ENCODE results near the gene TMEM33.

TMEM33 gene

DNA sequence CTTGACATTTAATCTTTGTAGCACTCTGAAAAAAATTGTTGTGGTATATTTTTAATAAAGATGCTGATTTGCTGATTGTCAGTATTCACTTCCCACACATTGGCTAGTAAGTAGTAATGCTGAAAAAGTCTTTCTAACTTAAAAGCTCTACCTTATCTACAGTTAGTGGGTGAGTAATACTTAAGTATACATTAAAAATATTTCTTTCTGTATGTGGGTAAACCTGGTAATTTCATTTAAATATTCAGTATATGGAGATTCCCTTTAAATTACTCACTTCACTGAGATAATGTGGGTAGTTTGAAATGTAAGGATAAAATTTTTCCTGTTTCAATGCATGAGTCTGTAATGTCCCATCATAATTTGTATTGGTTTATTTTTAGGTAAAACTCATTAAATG, 5.6 kb downstream of the TMEM33 start:
- no peak for FAIRE-seq

DNA sequence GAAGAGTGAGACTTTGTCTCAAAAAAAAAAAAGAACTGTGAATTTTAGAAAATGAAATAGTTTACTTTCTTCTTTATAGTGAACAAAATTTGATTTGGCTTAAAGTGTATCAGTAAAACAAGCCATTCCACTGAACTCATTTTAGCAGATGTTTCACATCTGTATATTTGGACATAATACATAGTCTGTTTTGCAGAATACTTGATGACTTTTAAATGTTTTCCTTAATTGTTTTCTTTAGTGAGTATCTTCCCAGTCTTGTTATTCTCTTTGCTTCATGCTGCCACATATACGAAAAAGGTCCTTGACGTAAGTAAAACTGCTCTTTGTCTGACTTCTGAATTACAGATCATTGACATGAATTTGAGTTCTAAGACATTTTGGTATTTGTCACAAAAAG, 8.3 kb downstream of the TMEM33 start:
- no peak for FAIRE-seq

GRCh38 chr4:41944089-41944488, 8.9 kb downstream of the TMEM33 start:
- no peak for FAIRE-seq

DNA sequence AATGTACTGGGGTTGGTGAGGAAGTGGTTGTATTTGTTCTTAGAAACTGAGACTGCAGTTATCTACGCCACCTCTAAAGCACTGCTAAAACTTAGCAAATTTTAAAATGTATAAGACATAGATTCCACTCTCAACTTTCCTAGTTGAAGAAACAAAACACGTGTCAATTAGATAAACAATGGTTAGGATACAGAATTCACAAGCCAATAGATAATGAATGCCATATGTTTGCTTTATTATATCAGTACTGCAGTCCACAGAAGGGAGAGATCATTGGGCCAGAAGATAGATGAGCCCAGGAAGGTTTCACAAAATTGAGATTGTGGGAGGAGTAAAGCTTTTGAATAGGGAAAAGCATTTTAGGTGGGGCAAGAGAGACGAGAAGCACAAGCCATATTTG, 14.3 kb downstream of the TMEM33 start:
- no peak for FAIRE-seq

- FAIRE-seq = no peak
Observed at GRCh38 chr4:41957634-41958033, 22.4 kb downstream of the TMEM33 start.

DNA sequence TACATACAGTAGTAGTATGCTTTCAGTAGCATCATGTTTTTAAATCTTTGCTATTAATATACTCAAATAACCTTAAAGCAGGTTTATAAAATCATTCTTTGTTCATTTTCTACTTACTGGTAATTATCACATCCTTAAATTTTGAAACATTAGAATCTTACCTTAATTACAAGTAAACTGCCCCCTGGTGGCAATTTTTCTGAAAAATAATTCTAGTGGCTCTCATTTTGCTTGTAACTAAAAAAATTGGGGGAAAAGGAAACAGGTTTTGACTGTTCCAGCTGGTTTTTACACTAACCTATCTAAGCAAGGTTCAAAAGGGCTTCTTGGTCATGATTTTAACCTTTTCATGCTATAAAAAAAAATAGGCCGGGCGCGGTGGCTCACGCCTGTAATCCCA, 27.9 kb downstream of the TMEM33 start:
- no peak for FAIRE-seq

DNA sequence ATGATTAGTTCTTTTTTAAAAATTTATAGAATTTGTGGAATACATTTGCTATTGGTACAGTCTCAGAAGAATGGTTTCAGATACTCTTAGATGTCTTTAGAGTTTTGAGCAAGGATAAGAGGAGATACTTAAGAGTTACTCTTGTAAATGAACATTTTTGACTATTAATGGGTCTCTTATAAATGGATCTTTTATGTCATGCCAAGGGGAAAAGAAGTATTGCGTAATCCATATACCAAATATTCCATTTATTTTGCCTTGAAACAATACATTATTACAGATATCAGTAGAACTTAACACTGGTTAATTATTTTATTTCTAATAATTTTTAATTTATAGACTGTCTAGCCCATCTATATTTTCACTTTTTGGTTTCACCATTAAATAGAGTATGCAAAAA, 29.2 kb downstream of the TMEM33 start:
- FAIRE-seq = no peak

DNA sequence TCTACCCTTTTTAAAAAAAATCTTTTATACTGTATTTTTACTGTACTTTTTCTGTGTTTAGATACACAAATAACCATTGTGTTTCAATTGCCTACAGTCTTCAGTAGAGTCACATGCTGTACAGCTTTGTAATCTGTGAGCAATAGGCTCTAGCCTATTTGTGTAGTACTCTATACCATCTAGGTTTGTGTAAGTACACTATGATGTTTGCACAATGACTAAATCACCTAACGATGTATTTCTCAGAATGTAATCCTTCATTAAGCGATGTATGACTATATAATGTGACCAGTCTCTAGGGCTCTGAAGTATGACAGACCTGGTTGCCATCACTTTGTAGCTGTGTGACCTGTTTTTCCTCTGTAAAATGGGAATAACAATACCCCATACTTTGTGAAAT, 32.2 kb downstream of the TMEM33 start:
- no peak for FAIRE-seq

DNA sequence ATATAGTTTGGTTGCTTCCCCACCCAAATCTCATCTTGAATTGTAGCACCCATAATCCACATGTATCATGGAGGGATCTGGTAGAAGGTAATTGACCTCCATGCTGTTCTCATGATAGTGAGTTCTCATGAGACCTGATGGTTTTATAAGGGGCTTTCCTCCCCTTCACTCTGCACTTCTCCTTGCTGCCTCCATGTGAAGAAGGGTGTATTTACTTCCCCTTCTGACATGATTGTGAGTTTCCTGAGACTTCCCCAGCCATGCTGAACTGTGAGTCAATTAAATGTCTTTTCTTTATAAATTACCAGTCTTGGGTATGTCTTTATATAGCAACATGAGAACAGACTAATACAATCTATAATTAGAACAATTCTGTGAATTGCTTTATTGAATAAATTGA, 34.4 kb downstream of the TMEM33 start:
- no peak for FAIRE-seq

- FAIRE-seq = no peak
Observed at GRCh38 chr4:41975341-41975740, 40.1 kb downstream of the TMEM33 start.

DNA sequence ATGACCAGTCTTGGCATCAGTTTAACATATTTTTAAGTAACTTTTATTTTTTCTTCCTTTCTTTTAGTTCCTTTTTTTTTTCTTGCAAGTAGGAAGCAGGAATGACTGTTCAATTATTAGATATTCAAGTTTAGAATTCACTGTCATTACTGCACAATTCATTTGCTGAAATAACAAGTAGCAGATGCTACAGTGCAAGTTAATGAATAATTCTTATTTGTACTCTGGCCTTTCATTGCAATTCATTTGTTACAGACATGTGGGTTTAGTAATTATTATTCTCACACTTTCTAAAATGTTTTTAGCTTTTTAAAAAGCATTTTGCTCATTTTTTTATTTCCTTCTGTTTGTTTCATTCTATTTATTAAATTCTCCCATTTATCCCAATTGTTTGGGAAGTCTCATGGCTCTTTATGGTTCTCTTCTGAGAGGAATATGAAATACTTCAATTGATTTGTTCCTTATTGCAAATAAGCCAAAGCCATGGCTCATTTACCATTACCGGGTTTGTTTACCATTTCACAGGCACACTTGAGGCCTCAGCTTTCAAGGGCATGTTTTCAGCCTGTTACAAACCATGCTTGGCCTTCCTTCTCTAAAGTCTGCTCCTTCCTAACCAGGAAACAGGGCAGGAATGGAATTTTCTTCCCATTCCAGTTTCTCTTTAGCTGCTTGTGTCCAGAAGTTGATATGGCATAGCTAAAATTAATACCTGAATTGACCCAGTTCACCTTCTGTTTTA, 41.7 kb downstream of the TMEM33 start:
- FAIRE-seq = no peak

DNA sequence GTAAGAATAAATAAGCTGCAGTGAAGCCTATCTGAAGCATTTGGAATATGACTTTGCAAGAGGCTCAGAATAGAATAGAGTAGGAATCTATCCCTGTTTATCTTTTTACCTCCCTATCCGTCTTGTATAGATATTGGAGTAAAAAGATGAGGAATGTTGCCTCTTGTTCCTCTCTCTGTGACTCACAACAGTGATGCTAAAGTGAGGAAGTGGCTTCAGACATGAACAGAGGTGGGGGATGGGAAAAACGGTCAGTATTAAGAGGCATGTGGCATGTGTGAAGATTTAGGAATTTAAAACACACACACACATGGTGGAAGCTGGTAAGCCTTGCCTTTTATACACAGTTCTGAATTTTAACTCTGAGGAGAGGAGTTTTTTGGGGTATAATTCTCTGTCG, 42.5 kb downstream of the TMEM33 start:
- no peak for FAIRE-seq

DNA sequence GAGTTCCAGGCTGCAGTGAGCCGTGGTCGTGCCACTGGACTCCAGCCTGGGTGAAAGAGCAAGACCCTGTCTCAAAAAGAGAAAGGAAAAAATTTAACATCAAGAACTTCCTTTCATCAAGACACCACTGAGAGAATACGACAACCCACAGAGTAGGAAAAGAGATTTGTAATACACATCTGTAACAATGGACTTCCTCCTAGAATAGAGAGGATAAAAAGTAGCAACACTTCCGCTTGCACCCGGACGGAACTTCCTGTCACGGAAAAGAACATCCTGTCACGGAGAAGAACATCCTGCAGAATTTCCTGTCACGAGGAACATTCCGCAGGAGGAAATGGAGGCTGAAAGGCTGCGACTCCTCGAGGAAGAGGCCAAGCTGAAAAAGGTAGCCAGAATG, 46.2 kb downstream of the TMEM33 start, which contains the start of gene DCAF4L1:
TSS of gene DCAF4L1 (plus strand) at position 301 of the 400 bp plus-strand sequence. CDS start at position 338, 37 bp downstream.
- FAIRE-seq = no peak

DNA sequence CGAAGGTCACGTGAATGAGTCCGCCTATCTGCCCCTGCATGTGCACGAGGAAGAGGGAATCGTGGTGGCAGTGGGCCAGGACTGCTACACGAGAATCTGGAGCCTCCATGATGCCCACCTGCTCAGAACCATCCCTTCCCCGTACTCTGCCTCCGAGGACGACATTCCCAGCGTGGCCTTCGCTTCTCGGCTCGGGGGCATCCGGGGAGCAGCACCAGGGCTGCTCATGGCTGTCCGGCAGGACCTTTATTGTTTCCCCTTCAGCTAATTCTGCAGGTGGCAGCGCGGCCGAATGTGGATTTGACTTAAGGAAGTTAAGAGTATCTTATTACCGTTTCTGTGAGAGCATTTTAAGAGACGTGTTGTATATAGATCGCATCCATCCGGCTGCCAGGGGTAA, 47.5 kb downstream of the TMEM33 start:
- no peak for FAIRE-seq

GRCh38 chr4:41985151-41985550, 49.9 kb downstream of the TMEM33 start:
- no peak for FAIRE-seq

DNA sequence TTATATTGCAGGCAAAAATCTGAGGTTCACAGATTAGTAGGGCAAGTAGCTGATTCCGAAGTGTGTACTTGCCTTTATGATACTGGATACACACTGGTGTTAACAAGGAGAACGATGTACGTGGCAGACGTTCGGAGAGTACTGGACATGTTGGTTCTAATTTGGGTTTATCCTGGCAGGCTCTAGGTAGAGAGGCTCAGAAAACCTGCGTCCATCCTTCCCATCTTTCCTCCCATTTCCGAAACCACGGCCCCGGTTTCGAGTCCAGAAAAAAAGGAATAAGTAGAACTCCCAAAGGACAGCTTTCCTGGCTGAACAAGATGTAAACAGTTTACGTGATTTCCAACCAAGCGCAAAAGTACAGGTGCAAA, 54.8 kb downstream of the TMEM33 start:
- no peak for FAIRE-seq

DNA sequence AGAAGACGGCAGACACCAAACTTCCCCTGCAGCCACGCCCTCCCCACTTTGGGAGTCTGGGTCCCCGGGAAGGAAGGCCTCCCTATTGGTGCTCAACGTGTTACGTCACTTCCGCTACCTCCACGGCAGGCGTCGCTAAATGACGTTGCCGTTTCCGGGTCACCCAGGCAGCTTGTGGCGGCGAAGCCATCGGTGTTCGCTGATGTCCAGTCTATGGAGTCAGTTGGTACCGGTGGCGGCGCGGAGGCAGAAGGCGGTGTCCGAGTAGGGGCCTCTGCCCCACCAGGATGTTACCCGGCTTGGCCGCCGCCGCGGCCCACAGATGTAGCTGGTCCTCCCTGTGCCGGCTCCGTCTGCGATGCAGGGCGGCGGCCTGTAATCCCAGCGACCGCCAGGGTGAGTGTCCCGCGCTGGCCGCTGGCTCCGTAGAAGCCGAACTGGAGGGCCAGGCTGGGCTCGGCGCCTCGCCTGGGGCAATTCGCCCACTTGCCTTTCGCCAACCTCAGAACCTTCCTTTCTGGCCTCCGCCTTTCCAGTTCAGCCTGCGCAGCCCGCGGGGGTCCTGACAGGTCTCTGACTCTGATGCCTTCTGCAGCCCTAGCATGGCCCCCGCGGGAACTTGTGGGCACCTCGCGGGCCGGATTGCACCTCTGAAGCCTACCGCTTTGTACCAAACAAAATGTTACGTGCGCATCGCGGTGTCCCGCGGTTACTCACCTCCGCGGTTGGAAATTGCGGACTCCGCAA, 55.3 kb downstream of the TMEM33 start, which contains the start of gene SLC30A9:
TSS of gene SLC30A9 (plus strand) at position 166 of the 747 bp plus-strand sequence. CDS start at position 288, 122 bp downstream.
- peak; percentile 41 for FAIRE-seq

GRCh38 chr4:41991916-41992767, 56.9 kb downstream of the TMEM33 start:
- FAIRE-seq = no peak

DNA sequence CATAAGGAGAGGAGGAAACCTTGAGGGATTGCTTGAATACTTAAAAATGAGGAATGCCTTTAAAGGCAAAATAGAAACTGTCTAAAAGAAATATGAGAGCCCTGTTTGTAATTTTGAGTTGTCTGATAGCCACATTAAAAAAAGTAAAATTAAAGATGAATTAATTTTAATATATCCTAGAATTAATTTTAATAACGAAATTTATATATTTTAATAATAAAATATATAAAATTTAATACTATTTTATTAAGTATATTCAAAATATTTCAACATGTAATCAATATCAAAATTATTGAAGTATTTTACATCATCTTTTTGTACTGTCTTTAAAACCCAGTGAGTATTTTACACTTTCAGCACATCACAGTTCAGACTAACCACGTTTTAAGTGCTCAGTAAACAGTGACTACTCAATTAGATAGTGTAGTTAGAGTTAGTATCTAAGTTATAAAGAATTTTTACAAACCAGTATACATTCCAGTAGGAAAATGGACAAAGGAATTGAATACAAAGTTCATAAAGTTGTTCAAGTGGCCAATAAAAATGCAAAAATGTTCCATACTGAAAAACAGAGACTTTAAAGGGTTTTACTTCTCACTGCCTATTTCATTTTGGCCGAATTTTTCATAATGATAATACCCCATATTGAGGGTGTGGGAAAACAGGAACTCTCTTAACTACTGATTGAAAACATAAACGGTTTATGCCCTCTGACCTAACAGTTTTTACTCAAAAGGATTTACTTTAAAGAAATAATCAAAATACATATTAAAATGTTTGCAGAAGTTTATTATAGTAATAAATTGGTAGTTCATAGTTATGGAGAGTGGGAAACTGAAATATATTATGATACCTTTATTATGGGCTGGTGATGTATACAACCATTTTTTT, 58.0 kb downstream of the TMEM33 start:
- FAIRE-seq = peak; percentile 67

DNA sequence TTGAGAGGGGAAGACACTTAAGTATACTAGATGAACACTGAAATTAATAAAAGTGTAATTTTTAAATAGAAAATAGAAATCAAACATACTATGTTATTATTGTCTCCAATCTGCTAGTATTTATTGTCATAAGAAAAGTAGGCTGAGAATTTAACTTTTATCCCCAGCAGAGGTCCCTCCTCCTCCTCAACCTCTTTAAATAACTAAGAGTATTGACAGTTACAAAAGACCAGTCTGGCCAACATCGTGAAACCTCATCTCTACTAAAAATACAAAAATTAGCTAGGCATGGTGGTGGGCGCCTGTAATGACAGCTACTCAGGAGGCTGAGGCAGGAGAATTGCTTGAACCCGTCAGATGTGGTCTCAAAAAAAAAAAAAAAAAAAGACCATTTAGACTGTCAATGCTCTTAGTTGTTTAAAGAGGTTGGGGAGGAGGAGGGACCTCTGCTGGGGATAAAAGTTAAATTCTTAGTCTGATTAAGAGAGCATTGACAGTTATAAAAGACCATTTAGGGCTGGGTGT, 59.3 kb downstream of the TMEM33 start:
- FAIRE-seq = no peak

GRCh38 chr4:41998019-41998418, 62.8 kb downstream of the TMEM33 start:
- FAIRE-seq = no peak

DNA sequence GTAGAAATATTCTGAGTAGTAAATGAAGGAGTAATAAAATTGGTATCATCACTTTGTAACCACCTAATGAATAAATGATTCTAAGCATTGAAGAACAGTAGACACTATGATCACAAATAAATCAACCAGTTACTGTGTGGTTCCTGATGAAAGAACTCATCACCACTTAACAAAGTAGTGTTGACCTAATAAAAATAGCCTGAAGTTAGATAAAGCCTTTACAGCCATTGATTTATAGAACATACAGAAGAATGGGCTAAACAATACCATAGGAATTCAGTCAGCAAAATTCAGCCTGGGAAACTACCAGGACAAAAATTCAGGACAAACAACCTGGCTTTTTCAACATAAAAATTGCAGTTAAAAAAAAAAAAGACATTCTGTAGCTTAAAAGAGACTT, 64.1 kb downstream of the TMEM33 start:
- no peak for FAIRE-seq

Measured in TTC549 (cell line).